Hepatocyte (in vitro differentiated cells): ENCODE data around the gene SKIL. TPM values are rescaled to one million over a fixed set of nuclear protein-coding genes. Genes with fewer than 3 reads are reported as not detected.

ENCODE experiments used
- DNase-seq: peaks from one replicate; pipeline ENCODE4 v3.0.0-alpha.2; 2016; ENCODE audit warnings: low spot score
- H2AFZ ChIP-seq: fragments of 200-600 bp; sonication (generic); 2 replicates; pipeline ENCODE4 v1.6.0; 2016; ENCODE audit warnings: antibody characterized with exemption, mild to moderate bottlenecking
- H3K27ac ChIP-seq: fragments of 200-600 bp; sonication (generic); 2 replicates; pipeline ENCODE4 v1.5.1; 2016; ENCODE audit warnings: mild to moderate bottlenecking
- H3K27me3 ChIP-seq: fragments of 200-600 bp; sonication (generic); 2 replicates; pipeline ENCODE4 v1.6.1; 2016
- H3K36me3 ChIP-seq: fragments of 200-600 bp; sonication (generic); replicated peaks from 2 replicates; pipeline ENCODE4 v1.5.1; 2016; ENCODE audit warnings: low read depth; ENCODE audit not compliant: insufficient read depth
- H3K4me1 ChIP-seq: fragments of 200-600 bp; sonication (generic); 2 replicates; pipeline ENCODE4 v1.5.1; 2016; ENCODE audit warnings: mild to moderate bottlenecking, moderate library complexity; ENCODE audit not compliant: insufficient read depth
- H3K4me2 ChIP-seq: fragments of 200-600 bp; sonication (generic); 2 replicates; pipeline ENCODE4 v1.6.0; 2016
- H3K4me3 ChIP-seq: fragments of 200-600 bp; sonication (generic); 2 replicates; pipeline ENCODE4 v1.5.1; 2016; ENCODE audit warnings: mild to moderate bottlenecking
- H3K79me2 ChIP-seq: fragments of 200-600 bp; sonication (generic); 2 replicates; pipeline ENCODE4 v1.6.0; 2017; ENCODE audit warnings: mild to moderate bottlenecking
- H3K9me2 ChIP-seq: fragments of 200-600 bp; sonication (generic); replicated peaks from 2 replicates; pipeline ENCODE4 v1.6.0; 2017; ENCODE audit warnings: mild to moderate bottlenecking; ENCODE audit not compliant: insufficient read depth
- H3K9me3 ChIP-seq: fragments of 200-600 bp; sonication (generic); 2 replicates; pipeline ENCODE4 v1.5.1; 2016; ENCODE audit warnings: low read depth, mild to moderate bottlenecking
- H4K20me1 ChIP-seq: fragments of 200-600 bp; sonication (generic); 2 replicates; pipeline ENCODE4 v1.6.0; 2016; ENCODE audit warnings: mild to moderate bottlenecking; ENCODE audit not compliant: insufficient read depth, poor library complexity, severe bottlenecking
- CTCF ChIP-seq: fragments of 200-600 bp; sonication (generic); IDR thresholded peaks from 2 replicates; pipeline ENCODE4 v1.5.1; 2016; ENCODE audit warnings: antibody characterized with exemption, mild to moderate bottlenecking; ENCODE audit not compliant: poor library complexity
- EZH2 ChIP-seq: fragments of 200-600 bp; sonication (generic); IDR thresholded peaks from 2 replicates; pipeline ENCODE4 v1.6.1; 2016; ENCODE audit warnings: antibody characterized with exemption, mild to moderate bottlenecking, borderline replicate concordance
- EZH2phosphoT487 ChIP-seq: fragments of 200-600 bp; sonication (generic); IDR thresholded peaks from one replicate; pipeline ENCODE4 v1.6.1; 2018; ENCODE audit warnings: antibody characterized with exemption, mild to moderate bottlenecking, low read depth, moderate library complexity; ENCODE audit not compliant: unreplicated experiment, severe bottlenecking
- WGBS: methylation state at CpG from one replicate; pipeline ENCODE4 v1.1.6; 2016; ENCODE audit warnings: low lambda C conversion rate; ENCODE audit errors: missing lambda C conversion rate; 5-methylcytosine and 5-hydroxymethylcytosine counted together
- polyA plus RNA-seq: library from polyadenylated mRNA; unstranded; fragments of >200 nt; fragmentation: Nextera tagmentation; extraction: Ambion mirVana; gene quantifications from 2 replicates; pipeline ENCODE4 v1.2.1, GENCODE V29; 2016
- total RNA-seq: library from RNA; depleted of rRNA; stranded (reverse); fragments of >200 nt; gene quantifications from 2 replicates; pipeline ENCODE4 v1.2.3, GENCODE V29; 2014

The SKIL gene
- total and polyA plus RNA-seq, 2 experiments from 2014 or later: 28.9 to 87.5 TPM

GRCh38 chr3:170320461-170321121 is 36.9 kb upstream of the SKIL start:
- no peaks in the 10 kb centered on the region for H3K36me3 ChIP-seq
- no peak overlapping the region for H3K4me2 ChIP-seq
- no peak overlapping the region for H3K4me3 ChIP-seq
- TF ChIP-seq EZH2phosphoT487 (no peak), CTCF (no peak), EZH2 (no peak)
- H3K9me2 ChIP-seq: no peaks in the 10 kb centered on the region
- peak overlapping the region; percentile 8 for H2AFZ ChIP-seq
- no peaks in the 10 kb centered on the region for H3K79me2 ChIP-seq
- H3K27ac ChIP-seq: peak overlapping the region; percentile 62
- H3K9me3 ChIP-seq: no peaks in the 10 kb centered on the region
- no peaks in the 10 kb centered on the region for H4K20me1 ChIP-seq
- no peaks in the 10 kb centered on the region for H3K27me3 ChIP-seq
- WGBS: 53% methylated on average over 7 of the region's 7 CpGs
- H3K4me1 ChIP-seq: peaks cover 5% of the 10 kb centered on the region
- DNase-seq: no peak

- Histone ChIP-seq H2AFZ (no peak overlapping the region), H3K4me2 (no peak overlapping the region), H3K79me2 (no peaks in the 10 kb centered on the region), H3K36me3 (no peaks in the 10 kb centered on the region), H3K27me3 (no peaks in the 10 kb centered on the region), H4K20me1 (no peaks in the 10 kb centered on the region), H3K9me3 (no peaks in the 10 kb centered on the region), H3K4me1 (peaks cover 5% of the 10 kb centered on the region), H3K9me2 (no peaks in the 10 kb centered on the region), H3K27ac (peak overlapping the region; percentile 62), H3K4me3 (no peak overlapping the region)
- no peak for DNase-seq
- WGBS: 88% methylated on average over 11 of the region's 11 CpGs
- TF ChIP-seq CTCF (no peak), EZH2phosphoT487 (no peak), EZH2 (no peak)
Measured at GRCh38 chr3:170321321-170322034, 36.0 kb upstream of the SKIL start.

GRCh38 chr3:170322566-170323269 is 34.8 kb upstream of the SKIL start:
- Histone ChIP-seq H3K36me3 (no peaks in the 10 kb centered on the region), H3K27me3 (no peaks in the 10 kb centered on the region), H3K4me1 (peaks cover 5% of the 10 kb centered on the region), H3K9me2 (no peaks in the 10 kb centered on the region), H3K4me3 (no peak overlapping the region), H3K27ac (peak overlapping the region; percentile 3), H3K9me3 (no peaks in the 10 kb centered on the region), H3K79me2 (no peaks in the 10 kb centered on the region), H4K20me1 (no peaks in the 10 kb centered on the region), H3K4me2 (no peak overlapping the region), H2AFZ (peak overlapping the region; percentile 16)
- TF ChIP-seq EZH2phosphoT487 (no peak), EZH2 (no peak), CTCF (no peak)
- no peak for DNase-seq
- WGBS: 61% methylated on average over 10 of the region's 10 CpGs
